ENCODE results near the gene UBA5. TPM values are rescaled to one million over a fixed set of nuclear protein-coding genes. Genes with fewer than 3 reads are reported as not detected.

UBA5 gene
- total RNA-seq, 1 donor from 2014 or later = 19.4 TPM

- no peak for DNase-seq (ENCODE audit: low read depth in 2 of 2)
These were observed 5.9 kb upstream of the UBA5 start for GRCh38 chr3:132654190-132654589.

DNA sequence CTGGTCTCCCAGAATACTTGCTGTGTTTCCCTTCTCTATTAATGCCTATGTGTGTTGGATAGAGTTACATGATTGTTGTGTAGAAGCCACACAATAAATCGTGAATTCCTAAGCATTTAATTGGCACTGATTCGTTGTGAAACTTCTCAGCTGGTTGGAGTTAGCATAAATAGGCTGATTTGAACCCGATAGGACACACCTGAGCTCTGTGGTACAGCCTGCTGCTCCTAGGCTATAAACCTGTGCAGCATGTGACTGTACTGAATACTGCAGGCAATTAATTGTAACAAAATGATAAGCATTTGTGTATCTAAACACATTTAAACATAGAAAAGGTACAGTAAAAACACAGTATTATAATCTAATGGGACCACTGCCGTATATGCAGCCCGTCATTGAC lies 5.4 kb upstream of the UBA5 start:
- no peak for DNase-seq (ENCODE audit: low read depth in 2 of 2)

DNA sequence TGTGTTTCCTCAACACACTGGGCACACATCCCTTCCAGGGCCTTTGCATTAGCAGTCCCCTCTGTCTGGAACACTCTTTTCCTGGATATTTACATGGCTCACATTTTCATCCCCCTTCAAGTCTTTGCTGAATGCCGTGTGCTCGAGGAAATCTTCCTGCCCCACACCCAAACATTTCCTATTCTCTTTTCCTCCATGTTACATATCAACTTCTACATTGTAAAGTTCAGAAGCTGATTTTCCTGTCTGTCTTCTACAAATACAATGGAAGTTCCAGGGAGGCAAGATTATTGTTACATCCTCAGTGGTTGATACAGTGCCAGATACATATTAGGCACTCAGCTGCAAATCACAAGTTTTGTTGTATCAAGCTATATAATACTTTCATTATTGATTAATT lies 4.7 kb upstream of the UBA5 start:
- DNase-seq (ENCODE audit: low read depth in 2 of 2) = peak; percentile 11 to 25

DNA sequence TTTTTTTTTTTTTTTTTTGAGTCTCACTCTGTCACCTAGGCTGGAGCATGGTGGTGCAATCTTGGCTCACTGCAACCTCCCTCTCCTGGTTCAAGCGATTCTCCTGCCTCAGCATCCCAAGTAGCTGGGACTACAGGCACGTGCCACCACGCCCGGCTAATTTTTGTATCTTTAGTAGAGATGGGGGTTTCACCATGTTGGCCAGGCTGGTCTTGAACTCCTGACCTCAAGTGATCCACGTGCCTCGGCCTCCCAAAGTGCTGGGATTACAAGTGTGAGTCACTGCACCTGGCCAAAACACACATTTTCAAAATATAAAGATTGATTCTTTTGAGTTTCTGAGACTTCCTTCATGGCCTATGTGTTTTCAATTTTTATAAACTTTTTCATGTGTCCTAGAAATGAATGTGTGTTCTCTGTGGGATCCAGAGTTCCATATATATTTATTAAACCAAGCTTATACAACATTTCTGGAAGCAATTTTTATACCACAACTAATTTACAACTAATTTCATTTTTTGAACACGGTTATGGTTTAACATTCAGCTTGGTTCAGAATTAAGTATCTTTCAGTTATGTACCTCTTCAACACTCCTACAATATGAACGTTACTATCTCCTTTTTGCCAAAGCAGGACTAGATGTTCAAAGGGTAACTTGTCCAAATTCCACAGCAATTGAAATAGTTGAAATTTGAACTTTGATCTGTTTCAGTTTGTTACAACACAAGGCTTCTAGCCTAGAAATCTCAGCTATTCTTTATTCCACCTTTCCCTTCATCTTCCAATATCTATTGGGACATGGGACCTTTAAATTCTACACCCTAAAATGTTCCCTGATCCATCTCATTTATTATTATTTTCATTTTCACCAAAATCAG lies 2.0 kb upstream of the UBA5 start:
- DNase-seq (ENCODE audit: low read depth in 2 of 2) = no peak

- peak in 1 of 2 donors; percentile 32 for DNase-seq (ENCODE audit: low read depth in 2 of 2)
These were observed 1.1 kb upstream of the UBA5 start for GRCh38 chr3:132659000-132659364.

DNA sequence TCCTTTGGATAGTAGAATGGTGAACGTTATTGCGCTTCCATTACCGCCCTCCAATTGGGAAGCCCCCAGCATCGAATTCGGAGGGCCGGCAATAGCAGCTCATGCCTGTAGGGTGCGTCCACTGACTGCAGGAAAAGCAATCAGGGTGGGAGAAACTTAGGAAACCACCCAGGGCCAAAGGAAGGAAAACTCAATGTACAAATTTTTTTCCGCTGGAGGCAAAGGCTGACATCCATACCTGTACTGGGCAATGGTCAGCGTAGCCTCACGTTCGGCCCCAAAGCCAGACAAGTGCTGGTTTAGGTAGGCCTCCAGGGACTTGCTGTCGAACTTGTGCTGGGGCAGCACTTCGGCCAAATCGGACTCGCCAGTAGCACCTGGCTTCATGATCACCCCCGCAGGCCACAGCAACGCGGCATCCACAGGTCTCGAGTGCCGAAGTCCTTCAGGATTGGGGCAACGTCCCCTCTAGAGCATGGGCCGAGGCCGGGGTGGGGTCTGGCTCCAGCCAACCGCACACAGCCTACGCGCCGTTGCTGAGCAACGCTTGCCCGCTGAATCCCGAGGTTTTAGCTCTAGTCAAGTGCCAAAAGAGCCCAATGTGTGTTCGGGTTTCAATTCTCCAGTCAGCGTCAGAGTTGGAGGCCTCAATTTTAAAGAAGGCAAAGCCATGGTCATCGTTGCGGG lies 621 bp upstream of the UBA5 start, which contains the start of gene ACAD11:
ACAD11 (minus strand) TSS at position 445 of the 687 bp plus-strand sequence; CDS start at position 387, 58 bp downstream.
- DNase-seq (ENCODE audit: low read depth in 2 of 2) = peak; percentile 73 to 81

DNA sequence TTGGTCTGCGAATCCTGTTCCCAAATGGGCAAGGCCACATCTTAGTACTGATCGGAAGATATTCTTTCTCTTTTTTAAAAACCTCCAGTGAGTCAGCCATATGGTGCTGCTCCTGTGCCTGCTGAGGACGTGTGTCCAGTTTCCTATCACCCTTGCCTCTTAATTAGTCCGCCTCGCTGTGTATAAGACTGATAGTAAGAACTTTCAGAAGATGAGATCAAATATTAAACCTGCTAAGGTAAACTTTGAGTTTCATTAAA lies 612 bp downstream of the UBA5 start:
- DNase-seq (ENCODE audit: low read depth in 2 of 2) = peak; percentile 27 to 43

- peak in 1 of 2 donors; percentile 31 for DNase-seq (ENCODE audit: low read depth in 2 of 2)
These were observed 972 bp downstream of the UBA5 start for GRCh38 chr3:132661101-132661500.

DNA sequence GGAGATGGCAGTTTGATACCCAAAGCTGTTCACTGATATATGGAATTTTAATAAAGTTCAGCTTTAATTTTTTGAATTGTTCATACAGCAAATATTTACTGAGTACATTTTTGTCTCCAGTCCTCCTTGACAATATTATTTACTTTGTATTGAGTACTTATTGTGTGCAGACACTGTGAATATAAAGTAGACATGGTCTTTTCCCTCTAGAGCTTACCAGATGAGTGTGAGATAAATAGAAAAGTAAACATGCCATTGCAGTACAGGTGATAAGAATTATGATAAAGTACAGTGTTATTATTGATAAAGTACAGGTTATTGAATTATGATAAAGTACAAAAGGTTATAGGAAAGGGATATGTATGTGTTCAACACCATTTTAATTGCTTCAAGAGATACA lies 2.1 kb downstream of the UBA5 start:
- no peak for DNase-seq (ENCODE audit: low read depth in 2 of 2)

DNA sequence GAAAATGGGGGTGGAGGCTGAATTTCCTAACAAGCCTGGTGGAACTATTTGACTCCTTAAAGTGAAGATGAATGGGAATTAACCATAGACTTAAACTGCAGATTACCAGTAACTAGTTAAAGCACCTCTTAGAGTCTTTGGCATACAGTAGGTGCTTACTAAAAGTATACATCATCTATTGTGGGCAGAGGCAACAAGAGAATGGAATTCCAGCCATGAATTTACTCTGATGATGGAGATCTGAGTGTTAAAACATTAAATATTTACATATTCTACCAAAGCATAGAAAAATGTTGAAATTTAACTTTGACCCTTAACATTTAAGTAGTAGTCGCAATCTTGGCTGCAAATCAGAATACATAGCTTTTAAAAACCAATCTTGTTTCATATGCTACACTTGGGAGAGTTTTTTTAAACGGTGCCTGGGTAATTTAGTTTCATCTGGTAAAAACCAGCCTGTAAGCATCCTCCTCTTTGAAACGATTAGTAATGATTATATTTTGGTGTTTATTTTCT lies 5.2 kb downstream of the UBA5 start:
- no peak for DNase-seq (ENCODE audit: low read depth in 2 of 2)

DNA sequence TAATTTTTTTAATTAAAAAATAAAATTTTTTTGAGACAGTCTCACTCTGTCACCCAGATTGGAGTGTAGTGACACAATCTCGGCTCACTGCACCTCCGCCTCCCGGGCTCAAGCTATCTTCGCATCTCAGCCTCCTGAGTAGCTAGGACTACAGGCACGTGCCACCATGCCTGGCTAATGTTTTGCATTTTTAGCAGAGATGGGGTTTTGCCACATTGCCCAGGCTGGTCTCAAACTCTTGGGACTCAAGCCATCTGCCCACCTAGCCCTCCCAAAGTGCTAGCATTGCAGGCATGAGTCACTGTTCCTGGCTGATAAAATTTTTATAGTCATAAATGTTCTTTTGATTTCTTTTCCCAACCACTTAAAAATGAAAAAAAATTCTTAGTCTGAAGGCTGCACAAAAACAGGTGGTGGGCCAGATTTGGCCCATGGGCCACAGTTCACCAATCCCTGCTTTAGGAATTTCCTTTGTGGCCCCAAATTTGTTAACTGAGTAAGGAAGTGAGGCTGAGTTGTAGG lies 9.2 kb downstream of the UBA5 start:
- no peak for DNase-seq (ENCODE audit: low read depth in 2 of 2)

- no peak for DNase-seq (ENCODE audit: low read depth in 2 of 2)
These were observed 15.3 kb downstream of the UBA5 start for GRCh38 chr3:132675408-132675807.

DNA sequence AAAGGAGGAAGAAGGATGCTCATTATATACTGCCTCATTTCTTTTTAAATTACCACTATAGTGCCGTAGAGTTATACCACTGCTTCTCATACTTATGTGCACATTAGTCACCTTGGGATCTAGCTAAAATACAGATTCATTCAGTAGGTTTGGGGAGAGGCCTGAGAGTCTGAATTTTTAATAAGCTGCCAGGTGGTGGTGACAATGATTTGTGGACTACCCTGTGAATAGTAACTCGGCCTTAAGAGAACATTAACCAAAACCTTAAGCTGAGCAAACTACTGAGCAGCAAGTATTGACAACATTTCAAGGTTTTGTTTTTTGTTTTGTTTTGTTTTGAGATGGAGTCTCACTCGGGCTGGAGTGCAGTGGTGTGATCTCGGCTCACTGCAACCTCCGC lies 19.8 kb downstream of the UBA5 start:
- no peak for DNase-seq (ENCODE audit: low read depth in 2 of 2)

GRCh38 chr3:132681421-132681820 lies 21.3 kb downstream of the UBA5 start:
- DNase-seq (ENCODE audit: low read depth in 2 of 2) = no peak

DNA sequence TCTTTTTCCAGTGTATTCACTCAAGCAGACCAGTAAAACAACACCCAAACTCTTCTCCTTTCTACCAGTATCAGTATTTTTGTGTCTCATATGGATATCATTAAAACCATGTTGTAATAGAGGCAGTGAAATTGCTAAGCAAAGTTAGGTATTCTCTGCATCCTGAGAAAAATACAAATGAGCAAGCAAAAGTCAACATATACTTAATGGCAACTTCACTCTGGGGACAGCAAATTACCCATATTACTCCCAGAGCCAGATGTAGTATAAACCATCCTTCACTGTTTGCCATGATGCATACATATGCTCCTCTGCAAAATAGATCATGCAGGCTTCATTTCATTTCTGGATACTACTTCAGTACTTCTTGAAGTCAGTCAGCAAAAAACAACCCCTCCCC lies 22.1 kb downstream of the UBA5 start:
- no peak for DNase-seq (ENCODE audit: low read depth in 2 of 2)

- DNase-seq (ENCODE audit: low read depth in 2 of 2) = no peak
These were observed 29.9 kb downstream of the UBA5 start for GRCh38 chr3:132690040-132690439.

DNA sequence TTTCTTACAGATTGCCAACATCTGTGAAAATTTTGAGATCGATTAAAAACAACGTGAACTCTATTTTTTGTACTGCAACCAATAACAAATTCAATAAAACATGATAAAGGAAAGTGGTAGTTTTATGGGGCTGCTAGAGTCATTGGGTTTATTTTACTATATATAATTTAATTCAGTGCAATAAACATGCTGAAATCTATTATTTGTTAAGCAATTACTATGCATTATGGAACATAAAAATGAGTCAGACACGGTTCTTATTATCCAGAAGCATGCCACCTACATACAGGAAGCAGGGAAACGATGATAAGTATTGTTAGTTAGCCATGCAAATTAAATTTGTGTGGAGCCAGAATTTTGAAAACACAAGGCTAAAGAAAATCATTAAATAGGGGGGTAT lies 34.9 kb downstream of the UBA5 start:
- DNase-seq (ENCODE audit: low read depth in 2 of 2) = no peak

DNA sequence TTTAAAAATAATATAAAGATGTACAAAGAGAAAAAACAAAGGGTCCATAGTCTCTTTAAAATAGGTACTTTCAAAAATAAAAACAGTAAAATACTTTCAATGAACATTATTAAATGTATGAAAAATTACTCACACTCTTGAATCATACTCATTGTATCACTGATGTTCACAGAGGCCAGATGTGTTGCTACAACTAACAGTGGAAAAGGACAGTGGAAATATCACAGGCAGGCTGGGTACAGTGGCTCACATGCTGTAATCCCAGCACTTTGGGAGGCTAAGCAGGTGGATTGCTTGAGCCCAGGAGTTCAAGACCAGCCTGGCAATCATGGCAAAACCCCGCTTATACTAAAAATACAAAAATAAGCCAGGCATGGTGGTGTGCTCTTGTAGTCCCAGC lies 35.3 kb downstream of the UBA5 start:
- peak in 1 of 2 donors; percentile 10 for DNase-seq (ENCODE audit: low read depth in 2 of 2)

GRCh38 chr3:132703733-132704132 lies 43.6 kb downstream of the UBA5 start:
- no peak for DNase-seq (ENCODE audit: low read depth in 2 of 2)

DNA sequence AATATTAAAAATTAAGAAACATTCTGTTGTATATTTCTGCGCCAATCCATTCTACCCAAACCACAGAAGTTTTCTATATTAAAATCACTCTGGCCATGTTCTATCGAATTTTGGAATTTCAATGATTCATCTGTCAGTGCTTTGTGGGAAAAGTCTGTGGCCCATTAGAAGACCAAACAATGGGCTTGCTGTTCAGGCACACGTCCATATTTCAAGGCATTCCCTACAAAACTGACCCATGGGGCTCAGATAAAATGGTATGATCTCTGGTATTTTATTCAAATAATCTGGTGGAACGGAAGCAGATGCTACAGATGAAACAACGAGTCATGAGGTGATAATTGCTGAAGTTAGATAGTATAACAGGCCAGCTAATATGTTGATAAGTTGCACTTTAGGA lies 49.6 kb downstream of the UBA5 start:
- no peak for DNase-seq (ENCODE audit: low read depth in 2 of 2)

GRCh38 chr3:132710311-132710710 lies 50.2 kb downstream of the UBA5 start:
- DNase-seq (ENCODE audit: low read depth in 2 of 2) = no peak

DNA sequence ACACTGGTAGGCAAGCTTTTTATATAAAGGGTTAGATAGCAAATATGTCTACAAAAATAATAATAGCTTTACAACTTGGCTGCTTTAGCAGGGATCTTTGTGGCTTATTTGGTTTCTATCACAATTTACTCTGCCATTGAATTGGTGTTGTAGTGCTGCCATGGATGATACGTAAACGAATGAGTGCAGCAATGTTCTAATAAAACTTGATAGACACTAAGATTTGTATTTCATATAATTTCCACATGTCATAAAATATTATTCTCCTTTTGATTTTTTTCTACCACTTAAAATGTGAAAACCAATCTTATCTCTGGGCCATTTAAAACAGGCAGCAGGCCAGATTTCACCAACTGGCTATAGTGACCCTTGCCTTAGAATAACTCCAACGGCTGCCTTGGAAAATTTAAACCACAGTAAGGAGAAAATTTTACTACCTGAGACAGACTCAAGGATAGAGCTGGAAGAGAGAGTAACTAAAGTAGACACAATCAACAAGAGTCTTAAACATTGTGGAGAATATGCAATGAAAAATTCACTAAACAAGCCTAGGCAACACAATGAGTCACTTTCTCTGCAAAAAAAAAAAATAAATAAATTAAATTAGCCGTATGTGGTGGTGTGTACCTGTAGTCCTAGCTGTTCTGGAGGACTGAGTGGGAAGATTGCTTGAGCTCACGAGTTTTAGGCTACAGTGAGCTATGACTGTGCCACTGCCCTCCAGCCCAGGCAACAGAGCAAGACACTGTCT lies 54.0 kb downstream of the UBA5 start:
- DNase-seq (ENCODE audit: low read depth in 2 of 2) = no peak
